OCI-LY7 (cell line): ENCODE results near the gene PARD3B. TPM values are rescaled to one million over a fixed set of nuclear protein-coding genes. Genes with fewer than 3 reads are reported as not detected.

Experiments
- BruUV-seq: library from RNA; stranded (reverse); fragments of 400-500 nt; replicated peaks from 2 replicates; lab custom pipeline; 2021; lab: Mats Ljungman, UMichigan
- CTCF ChIA-PET: fragments of 300-600 bp; sonication (Branson Sonifier 250); formaldehyde crosslinking; loops from one replicate; lab custom pipeline; 2022; ENCODE audit warnings: antibody characterized with exemption; ENCODE audit not compliant: unreplicated experiment; lab: Charles Lee
- POLR2A ChIA-PET: fragments of 300-600 bp; sonication (Branson Sonifier 250); formaldehyde crosslinking; loops from one replicate; lab custom pipeline; 2022; ENCODE audit warnings: antibody characterized with exemption; lab: Charles Lee
- DNase-seq: peaks from one replicate; pipeline ENCODE4 v3.0.0-alpha.2; 2015; ENCODE audit warnings: low spot score
- H2AFZ ChIP-seq: fragments of 200-600 bp; sonication (generic), shearing (Covaris generic); 2 replicates; pipeline ENCODE4 v1.6.1; 2014; ENCODE audit warnings: mild to moderate bottlenecking, antibody characterized with exemption, low read length, moderate library complexity
- H3K27ac ChIP-seq: fragments of 200-600 bp; sonication (generic); 2 replicates; pipeline ENCODE4 v1.5.1; 2014; ENCODE audit warnings: mixed run types, low read depth, mild to moderate bottlenecking, moderate library complexity, low read length, inconsistent platforms; ENCODE audit not compliant: poor library complexity, severe bottlenecking
- H3K36me3 ChIP-seq: fragments of 200-600 bp; sonication (generic); 2 replicates; pipeline ENCODE4 v1.6.1; 2014; ENCODE audit warnings: mild to moderate bottlenecking, antibody characterized with exemption, low read length, moderate library complexity, mixed read lengths; ENCODE audit not compliant: insufficient read depth
- H3K4me1 ChIP-seq: fragments of 200-600 bp; sonication (generic); 2 replicates; pipeline ENCODE4 v1.5.1; 2014; ENCODE audit warnings: mild to moderate bottlenecking, low read length; ENCODE audit not compliant: insufficient read depth, poor library complexity, severe bottlenecking
- H3K4me2 ChIP-seq: fragments of 200-600 bp; sonication (generic); 2 replicates; pipeline ENCODE4 v1.6.1; 2014; ENCODE audit warnings: mild to moderate bottlenecking, low read length
- H3K4me3 ChIP-seq: fragments of 200-600 bp; sonication (generic); 2 replicates; pipeline ENCODE4 v1.5.1; 2014; ENCODE audit warnings: mild to moderate bottlenecking, low read depth, low read length; ENCODE audit not compliant: poor library complexity, severe bottlenecking
- H3K79me2 ChIP-seq: fragments of 200-600 bp; sonication (generic); 2 replicates; pipeline ENCODE4 v1.6.1; 2016; ENCODE audit warnings: low read depth, mild to moderate bottlenecking, low read length, moderate library complexity, mixed read lengths; ENCODE audit not compliant: insufficient read depth
- H3K9me2 ChIP-seq: fragments of 200-600 bp; sonication (generic); 2 replicates; pipeline ENCODE4 v1.6.1; 2016; ENCODE audit warnings: mild to moderate bottlenecking, low read length, mixed read lengths; ENCODE audit not compliant: insufficient read depth
- H3K9me3 ChIP-seq: fragments of 200-600 bp; sonication (generic); 2 replicates; pipeline ENCODE4 v1.6.1; 2014; ENCODE audit warnings: mild to moderate bottlenecking, mixed run types, low read length, mixed read lengths
- H4K20me1 ChIP-seq: fragments of 200-600 bp; sonication (generic); 2 replicates; pipeline ENCODE4 v1.6.1; 2014; ENCODE audit warnings: mild to moderate bottlenecking, antibody characterized with exemption, low read length, moderate library complexity, mixed read lengths; ENCODE audit not compliant: insufficient read depth
- EZH2phosphoT487 ChIP-seq: fragments of 200-600 bp; sonication (generic); IDR thresholded peaks from 2 replicates; pipeline ENCODE4 v1.6.1; 2018; ENCODE audit warnings: low read depth, borderline replicate concordance, mild to moderate bottlenecking, mixed run types, antibody characterized with exemption, low read length, moderate library complexity, mixed read lengths
- intact Hi-C: fragments of 100-400 bp; cut with micrococcal nuclease; formaldehyde crosslinking; loops from one replicate; pipeline ENCODE4 v1.10.0; 2022; ENCODE audit not compliant: unreplicated experiment
- total RNA-seq, 2 experiments: library from RNA; depleted of rRNA in 1 of 2; stranded (reverse); fragments of >200 nt in 1 of 2; shearing (Covaris generic) in 1 of 2; gene quantifications; 2 replicates each; pipeline ENCODE4 v1.2.3, GENCODE V29; 2014 to 2022
- TF ChIP-seq, protein P1 (sequence below): fragments of 200-600 bp; sonication (generic); conservative IDR thresholded peaks from 2 replicates; pipeline ENCODE4 v1.5.1; 2014; ENCODE audit warnings: mild to moderate bottlenecking, antibody characterized with exemption, low read length, moderate library complexity, mixed read lengths

PARD3B gene
- total RNA-seq, 2 experiments from 2014 or later: not detected

DNA sequence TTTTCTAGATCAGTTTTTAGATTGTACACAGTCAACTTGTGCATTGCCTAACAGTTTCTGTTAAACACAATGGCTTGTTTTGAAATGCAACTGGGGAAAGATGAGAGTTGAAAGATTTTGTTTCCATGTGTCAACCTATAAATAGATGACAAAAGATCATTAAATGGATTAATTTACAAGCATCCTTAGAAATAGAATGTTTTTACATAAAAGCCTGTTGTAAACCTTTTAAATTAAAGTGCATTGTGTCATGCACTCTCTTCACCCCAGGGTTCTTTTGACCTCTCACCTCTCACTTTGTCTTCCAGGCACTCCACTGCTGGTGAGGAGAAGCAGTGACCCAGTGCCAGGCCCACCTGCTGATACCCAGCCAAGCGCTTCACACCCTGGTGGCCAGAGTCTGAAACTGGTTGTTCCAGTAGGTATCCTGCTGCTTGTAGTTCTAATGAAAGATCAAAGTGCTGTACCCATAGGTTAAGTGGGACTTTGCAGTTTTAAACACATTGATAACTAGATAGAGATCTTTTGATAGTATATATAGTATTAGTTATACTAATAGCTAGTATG is 502.1 kb downstream of the PARD3B start:
- Histone ChIP-seq H4K20me1 (no peaks in the 10 kb centered on the region), H2AFZ (no peak overlapping the region), H3K9me3 (no peaks in the 10 kb centered on the region), H3K79me2 (no peaks in the 10 kb centered on the region), H3K4me1 (no peaks in the 10 kb centered on the region), H3K9me2 (no peaks in the 10 kb centered on the region), H3K27ac (no peak overlapping the region), H3K4me3 (no peak overlapping the region), H3K36me3 (no peaks in the 10 kb centered on the region), H3K4me2 (no peak overlapping the region)
- BruUV-seq: no TSS peak
- ChIA-PET CTCF (no interaction called here), POLR2A (no interaction called here)
- TF ChIP-seq, protein P1, sequence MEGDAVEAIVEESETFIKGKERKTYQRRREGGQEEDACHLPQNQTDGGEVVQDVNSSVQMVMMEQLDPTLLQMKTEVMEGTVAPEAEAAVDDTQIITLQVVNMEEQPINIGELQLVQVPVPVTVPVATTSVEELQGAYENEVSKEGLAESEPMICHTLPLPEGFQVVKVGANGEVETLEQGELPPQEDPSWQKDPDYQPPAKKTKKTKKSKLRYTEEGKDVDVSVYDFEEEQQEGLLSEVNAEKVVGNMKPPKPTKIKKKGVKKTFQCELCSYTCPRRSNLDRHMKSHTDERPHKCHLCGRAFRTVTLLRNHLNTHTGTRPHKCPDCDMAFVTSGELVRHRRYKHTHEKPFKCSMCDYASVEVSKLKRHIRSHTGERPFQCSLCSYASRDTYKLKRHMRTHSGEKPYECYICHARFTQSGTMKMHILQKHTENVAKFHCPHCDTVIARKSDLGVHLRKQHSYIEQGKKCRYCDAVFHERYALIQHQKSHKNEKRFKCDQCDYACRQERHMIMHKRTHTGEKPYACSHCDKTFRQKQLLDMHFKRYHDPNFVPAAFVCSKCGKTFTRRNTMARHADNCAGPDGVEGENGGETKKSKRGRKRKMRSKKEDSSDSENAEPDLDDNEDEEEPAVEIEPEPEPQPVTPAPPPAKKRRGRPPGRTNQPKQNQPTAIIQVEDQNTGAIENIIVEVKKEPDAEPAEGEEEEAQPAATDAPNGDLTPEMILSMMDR: no peak
- TF ChIP-seq EZH2phosphoT487: no peak
- intact Hi-C loops: no loop called here
- no peak for DNase-seq

DNA sequence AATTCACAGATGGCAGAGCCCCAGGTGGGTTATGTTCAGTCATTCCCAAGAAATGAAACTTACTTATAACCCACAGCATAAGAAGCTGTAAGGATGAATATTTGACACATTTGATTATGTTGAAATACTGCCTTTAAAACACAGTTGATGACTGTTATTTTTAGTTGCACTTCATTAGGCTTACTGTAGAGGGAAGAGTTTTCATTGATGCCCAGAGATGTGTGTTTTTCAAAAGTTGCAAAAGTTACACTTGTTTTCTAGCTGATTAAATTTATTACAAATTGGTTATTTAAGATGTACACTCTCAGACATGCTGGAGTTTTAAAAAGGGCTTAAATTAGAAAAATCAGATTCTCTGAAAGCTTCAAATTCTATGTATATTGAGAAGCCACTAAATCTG is 506.1 kb downstream of the PARD3B start:
- Histone ChIP-seq H2AFZ (no peak overlapping the region), H3K27ac (no peak overlapping the region), H3K79me2 (no peaks in the 10 kb centered on the region), H3K4me2 (no peak overlapping the region), H3K36me3 (no peaks in the 10 kb centered on the region), H3K4me3 (no peak overlapping the region), H4K20me1 (no peaks in the 10 kb centered on the region), H3K4me1 (no peaks in the 10 kb centered on the region), H3K9me2 (no peaks in the 10 kb centered on the region), H3K9me3 (no peaks in the 10 kb centered on the region)
- no peak for DNase-seq
- intact Hi-C loops: no loop called here
- no peak for TF ChIP-seq EZH2phosphoT487
- TF ChIP-seq, protein P1: no peak
- CTCF ChIA-PET: no interaction called here
- no TSS peak for BruUV-seq
- POLR2A ChIA-PET: interaction anchor here (0.6 kb wide), 2 partner anchors 13 to 28 kb away, joined by 3 to 4 read pairs; no protein-coding TSS in a partner anchor

DNA sequence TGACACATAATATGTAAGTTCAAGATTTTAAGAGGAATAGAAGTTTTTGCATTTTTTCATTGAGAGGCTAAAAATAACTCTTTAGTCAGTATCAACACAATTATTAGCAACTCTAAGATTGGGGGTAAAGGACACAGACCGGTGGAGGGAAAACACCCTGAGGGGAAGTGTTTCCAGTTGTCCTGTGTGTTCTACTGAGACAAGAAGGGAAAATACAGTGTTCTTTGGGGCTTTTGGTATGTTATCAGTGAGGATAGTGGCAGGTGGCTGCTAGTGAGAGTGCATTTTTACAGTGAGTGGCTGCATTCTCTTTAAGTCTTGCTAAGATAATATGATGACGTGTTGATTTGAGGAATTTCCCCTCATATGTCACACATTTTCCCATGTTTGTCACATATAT is 507.5 kb downstream of the PARD3B start:
- no peaks in the 10 kb centered on the region for H3K9me2 ChIP-seq
- H3K27ac ChIP-seq: no peak overlapping the region
- intact Hi-C loops: no loop called here
- TF ChIP-seq EZH2phosphoT487: no peak
- TF ChIP-seq, protein P1: no peak
- no peak for DNase-seq
- no peak overlapping the region for H3K4me2 ChIP-seq
- H3K9me3 ChIP-seq: no peaks in the 10 kb centered on the region
- no peaks in the 10 kb centered on the region for H3K36me3 ChIP-seq
- H2AFZ ChIP-seq: no peak overlapping the region
- no peaks in the 10 kb centered on the region for H4K20me1 ChIP-seq
- ChIA-PET POLR2A (no interaction called here), CTCF (no interaction called here)
- no peaks in the 10 kb centered on the region for H3K79me2 ChIP-seq
- no peaks in the 10 kb centered on the region for H3K4me1 ChIP-seq
- BruUV-seq: no TSS peak
- H3K4me3 ChIP-seq: no peak overlapping the region
